WERI-Rb-1 (cell line): Measurements from ENCODE around the gene TSPAN16.

Experiments
- DNase-seq: peaks from one replicate; pipeline ENCODE4 v3.0.0-alpha.2; 2020
- H3K27ac ChIP-seq: fragments of 250-450 bp; sonication (Bioruptor Pico); 2 replicates; pipeline ENCODE4 v1.5.1; 2020; ENCODE audit warnings: mild to moderate bottlenecking, moderate library complexity
- H3K27me3 ChIP-seq: fragments of 250-450 bp; sonication (Bioruptor Pico); 2 replicates; pipeline ENCODE4 v1.5.1; 2021; ENCODE audit warnings: mild to moderate bottlenecking, low read depth, moderate library complexity; ENCODE audit not compliant: insufficient read depth, severe bottlenecking
- H3K36me3 ChIP-seq: fragments of 250-450 bp; sonication (Bioruptor Pico); 2 replicates; pipeline ENCODE4 v1.5.1; 2020; ENCODE audit warnings: mild to moderate bottlenecking, moderate library complexity
- H3K4me3 ChIP-seq: 2 replicates; pipeline ENCODE4 v1.5.1; 2011; ENCODE audit warnings: low read depth, mild to moderate bottlenecking, control low read depth, low read length
- H3K9me3 ChIP-seq: fragments of 250-450 bp; sonication (Bioruptor Pico); 2 replicates; pipeline ENCODE4 v1.5.1; 2021; ENCODE audit warnings: mild to moderate bottlenecking, moderate library complexity; ENCODE audit not compliant: severe bottlenecking
- CTCF ChIP-seq: IDR thresholded peaks from 2 replicates; pipeline ENCODE4 v1.5.1; 2011; ENCODE audit warnings: low read depth, mild to moderate bottlenecking, control low read depth, inconsistent platforms, low read length

Gene TSPAN16

DNA sequence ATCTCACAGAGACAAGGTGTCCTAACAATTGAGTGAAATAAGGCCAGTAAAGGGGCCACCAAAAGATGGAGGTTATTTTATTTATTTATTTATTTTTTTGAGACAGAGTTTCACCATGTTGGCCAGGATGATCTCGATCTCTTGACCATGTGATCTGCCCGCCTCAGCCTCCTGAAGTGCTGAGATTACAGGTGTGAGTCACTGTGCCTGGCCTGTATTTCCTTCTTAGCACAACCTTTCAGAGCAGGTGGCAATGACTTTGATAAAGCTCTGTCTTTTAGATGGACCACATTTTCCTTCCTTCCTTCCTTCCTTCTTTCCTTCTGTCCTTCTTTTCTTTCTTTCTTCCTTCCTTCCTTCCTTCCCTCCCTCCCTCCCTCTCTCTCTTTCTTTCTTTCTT is 22.7 kb upstream of the TSPAN16 start:
- H3K36me3 ChIP-seq = no peaks in the 10 kb centered on the region
- H3K4me3 ChIP-seq = no peak overlapping the region
- no peak for TF ChIP-seq CTCF
- H3K9me3 ChIP-seq = no peaks in the 10 kb centered on the region
- no peak overlapping the region for H3K27ac ChIP-seq
- H3K27me3 ChIP-seq = no peaks in the 10 kb centered on the region
- DNase-seq = no peak

- no peaks in the 10 kb centered on the region for H3K27me3 ChIP-seq
- H3K27ac ChIP-seq = no peak overlapping the region
- no peaks in the 10 kb centered on the region for H3K9me3 ChIP-seq
- TF ChIP-seq CTCF = no peak
- DNase-seq = no peak
- H3K4me3 ChIP-seq = no peak overlapping the region
- no peaks in the 10 kb centered on the region for H3K36me3 ChIP-seq
These were observed 22.0 kb upstream of the TSPAN16 start for GRCh38 chr19:11273989-11274388.

- H3K9me3 ChIP-seq = no peaks in the 10 kb centered on the region
- TF ChIP-seq CTCF = no peak
- no peak overlapping the region for H3K27ac ChIP-seq
- H3K27me3 ChIP-seq = no peaks in the 10 kb centered on the region
- no peak for DNase-seq
- H3K36me3 ChIP-seq = no peaks in the 10 kb centered on the region
- H3K4me3 ChIP-seq = no peak overlapping the region
These were observed 21.4 kb upstream of the TSPAN16 start for GRCh38 chr19:11274533-11275086.

GRCh38 chr19:11278670-11279069 is 17.3 kb upstream of the TSPAN16 start:
- TF ChIP-seq CTCF = no peak
- Histone ChIP-seq H3K9me3 (no peaks in the 10 kb centered on the region), H3K27ac (no peak overlapping the region), H3K27me3 (no peaks in the 10 kb centered on the region), H3K36me3 (no peaks in the 10 kb centered on the region), H3K4me3 (no peak overlapping the region)
- no peak for DNase-seq

- Histone ChIP-seq H3K4me3 (no peak overlapping the region), H3K27ac (no peak overlapping the region), H3K27me3 (no peaks in the 10 kb centered on the region), H3K36me3 (no peaks in the 10 kb centered on the region), H3K9me3 (no peaks in the 10 kb centered on the region)
- TF ChIP-seq CTCF = no peak
- no peak for DNase-seq
These were observed 16.3 kb upstream of the TSPAN16 start for GRCh38 chr19:11279505-11280236.
